ENCODE measurements around the gene OR9A2.

DNA sequence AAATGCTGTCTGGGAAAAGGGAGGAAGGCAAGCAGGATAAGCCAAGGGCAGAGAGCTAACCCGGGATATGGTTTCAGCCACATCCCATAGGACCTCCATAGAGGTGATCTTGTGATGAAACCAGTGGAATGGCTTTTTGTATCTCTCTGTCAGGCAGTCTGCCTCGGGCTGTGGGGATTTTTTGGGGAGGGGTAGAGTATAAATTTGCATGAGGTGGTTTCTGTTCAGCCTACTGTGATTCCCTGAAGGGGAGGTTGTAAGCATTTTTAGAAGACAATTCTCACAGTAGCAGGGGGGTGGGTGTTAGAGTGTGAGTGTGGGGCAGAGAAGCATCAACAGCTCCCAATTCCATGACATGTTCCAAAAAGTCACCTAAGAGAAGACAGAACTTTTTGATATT is 11.8 kb downstream of the OR9A2 start:
- no peak for TF ChIP-seq CTCF (IDR thresholded peaks at IDR 0.05)
- TF ChIP-seq POLR2A (IDR thresholded peaks at IDR 0.05): no peak

All from vagina (tissue), 2 donors.